ENCODE results near the gene LUC7L.

DNA sequence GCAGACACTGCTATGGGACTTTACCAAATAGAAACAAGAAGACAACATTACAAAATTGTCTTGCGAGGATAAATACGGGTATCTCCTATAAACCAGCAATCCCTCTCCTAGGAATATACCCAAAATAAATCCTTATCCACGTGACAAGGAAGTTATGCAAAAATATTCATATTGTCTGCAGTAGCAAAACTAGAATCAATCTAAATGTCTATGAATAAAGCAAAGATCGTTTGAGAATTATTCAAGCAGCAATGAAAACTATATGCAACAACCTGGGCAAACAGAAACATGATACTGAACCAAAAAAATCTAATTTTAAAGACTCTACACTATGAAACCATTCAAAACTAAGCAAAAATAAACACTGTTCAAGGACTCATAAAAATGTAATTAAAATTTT, 9.2 kb downstream of the LUC7L start:
- TF ChIP-seq, protein P1, sequence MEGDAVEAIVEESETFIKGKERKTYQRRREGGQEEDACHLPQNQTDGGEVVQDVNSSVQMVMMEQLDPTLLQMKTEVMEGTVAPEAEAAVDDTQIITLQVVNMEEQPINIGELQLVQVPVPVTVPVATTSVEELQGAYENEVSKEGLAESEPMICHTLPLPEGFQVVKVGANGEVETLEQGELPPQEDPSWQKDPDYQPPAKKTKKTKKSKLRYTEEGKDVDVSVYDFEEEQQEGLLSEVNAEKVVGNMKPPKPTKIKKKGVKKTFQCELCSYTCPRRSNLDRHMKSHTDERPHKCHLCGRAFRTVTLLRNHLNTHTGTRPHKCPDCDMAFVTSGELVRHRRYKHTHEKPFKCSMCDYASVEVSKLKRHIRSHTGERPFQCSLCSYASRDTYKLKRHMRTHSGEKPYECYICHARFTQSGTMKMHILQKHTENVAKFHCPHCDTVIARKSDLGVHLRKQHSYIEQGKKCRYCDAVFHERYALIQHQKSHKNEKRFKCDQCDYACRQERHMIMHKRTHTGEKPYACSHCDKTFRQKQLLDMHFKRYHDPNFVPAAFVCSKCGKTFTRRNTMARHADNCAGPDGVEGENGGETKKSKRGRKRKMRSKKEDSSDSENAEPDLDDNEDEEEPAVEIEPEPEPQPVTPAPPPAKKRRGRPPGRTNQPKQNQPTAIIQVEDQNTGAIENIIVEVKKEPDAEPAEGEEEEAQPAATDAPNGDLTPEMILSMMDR (optimal IDR thresholded peaks at IDR 0.05 in 1 of 3, IDR thresholded peaks at IDR 0.05 in 1 of 3, conservative IDR thresholded peaks at IDR 0.05 in 1 of 3; ENCODE audit: extremely low read depth in 1 of 3, insufficient read depth in 2 of 3, low read length in 3 of 3), result no peak
- TF ChIP-seq EZH2 (IDR thresholded peaks at IDR 0.05; ENCODE audit: low read length), result no peak

Data from keratinocyte (primary cell).